HCT116 (cell line): ENCODE data around the gene CXorf38. TPM values are rescaled to one million over a fixed set of nuclear protein-coding genes. Genes with fewer than 3 reads are reported as not detected.

Experiments
- ATAC-seq: fragments of 200-7000 bp; cut with Tn5 transposase; 2 replicates; pipeline ENCODE4 v1.9.1; 2020; ENCODE audit warnings: mild to moderate bottlenecking, moderate library complexity
- BruUV-seq: library from RNA; stranded (reverse); fragments of 400-500 nt; replicated peaks from 2 replicates; lab custom pipeline; 2021; lab: Mats Ljungman, UMichigan
- CTCF ChIA-PET: fragments of 300-600 bp; sonication (Branson Sonifier 250); formaldehyde crosslinking; loops from one replicate; lab custom pipeline; 2021; ENCODE audit warnings: antibody characterized with exemption; lab: Charles Lee
- POLR2A ChIA-PET: fragments of 300-600, 350-600 bp; sonication (Branson Sonifier 250); formaldehyde crosslinking; loops from one replicate; lab custom pipeline; 2021; ENCODE audit warnings: antibody characterized with exemption; lab: Charles Lee
- RAD21 ChIA-PET, 2 experiments: fragments of 300-600 bp; sonication (Branson Sonifier 250); formaldehyde crosslinking; loops; one replicate each; lab custom pipeline; 2023; ENCODE audit warnings: low total read pairs in 2 of 2; ENCODE audit not compliant: uncharacterized antibody in 2 of 2, unreplicated experiment in 2 of 2, low non-redundant PET in 1 of 2; lab: Charles Lee
- DNase-seq: peaks from one replicate; pipeline ENCODE4 v3.0.0-alpha.2; 2010; ENCODE audit warnings: low read depth, low spot score
- H2AFZ ChIP-seq: fragments of 200-600 bp; shearing (Covaris generic), sonication (generic); 2 replicates; pipeline ENCODE4 v1.6.1; 2017; ENCODE audit warnings: low read depth, mixed run types, mixed read lengths, antibody characterized with exemption, low read length; ENCODE audit not compliant: poor library complexity, severe bottlenecking
- H3K27ac ChIP-seq: 2 replicates; pipeline ENCODE4 v1.5.1; 2012; ENCODE audit warnings: low read depth, low read length
- H3K27me3 ChIP-seq: fragments of 200-600 bp; sonication (generic); 2 replicates; pipeline ENCODE4 v1.6.1; 2016; ENCODE audit warnings: mixed run types, low read length, mixed read lengths; ENCODE audit not compliant: insufficient read depth
- H3K36me3 ChIP-seq, 2 experiments: fragments of 200-500 bp in 1 of 2; fragments of 200-600 bp in 1 of 2; sonication (Bioruptor generic) in 1 of 2; sonication (generic) in 1 of 2; 2 replicates each; pipeline versions ENCODE4 v1.5.1 to v1.6.1; 2014 to 2016; ENCODE audit warnings: low read length in 2 of 2, inconsistent platforms in 1 of 2, mixed read lengths in 1 of 2, mixed run types in 1 of 2; ENCODE audit not compliant: insufficient read depth in 2 of 2, control insufficient read depth in 1 of 2
- H3K4me1 ChIP-seq, 2 experiments: fragments of 200-600 bp in 1 of 2; sonication (generic) in 1 of 2; 2 replicates each; pipeline versions ENCODE4 v1.5.1 to v1.6.1; 2012 to 2017; ENCODE audit warnings: low read length in 2 of 2, inconsistent platforms in 1 of 2, mild to moderate bottlenecking in 1 of 2, mixed read lengths in 1 of 2, mixed run types in 1 of 2, moderate library complexity in 1 of 2; ENCODE audit not compliant: insufficient read depth in 2 of 2, control insufficient read depth in 1 of 2
- H3K4me2 ChIP-seq: fragments of 200-600 bp; sonication (generic); 2 replicates; pipeline ENCODE4 v1.6.1; 2017; ENCODE audit warnings: mixed run types, low read length, mixed read lengths
- H3K4me3 ChIP-seq, 2 experiments: fragments of 200-600 bp in 1 of 2; sonication (generic) in 1 of 2; replicated peaks in 1 of 2; 2 replicates each; pipeline ENCODE4 v1.5.1; 2011 to 2016; ENCODE audit warnings: low read length in 2 of 2, control low read depth in 1 of 2, low read depth in 1 of 2, mild to moderate bottlenecking in 1 of 2, mixed read lengths in 1 of 2, mixed run types in 1 of 2
- H3K79me2 ChIP-seq: fragments of 200-600 bp; sonication (generic); 2 replicates; pipeline ENCODE4 v1.6.1; 2017; ENCODE audit warnings: mild to moderate bottlenecking, mixed run types, low read length, moderate library complexity, mixed read lengths; ENCODE audit not compliant: insufficient read depth
- H3K9ac ChIP-seq: fragments of 200-600 bp; sonication (generic); 2 replicates; pipeline ENCODE4 v1.6.1; 2016; ENCODE audit warnings: low read length, mixed read lengths
- H3K9me2 ChIP-seq: fragments of 200-600 bp; sonication (generic), shearing (Covaris generic); 2 replicates; pipeline ENCODE4 v1.6.1; 2017; ENCODE audit warnings: mixed run types, mild to moderate bottlenecking, moderate library complexity; ENCODE audit not compliant: insufficient read depth
- H3K9me3 ChIP-seq, 2 experiments: fragments of 200-500 bp in 1 of 2; fragments of 200-600 bp in 1 of 2; sonication (Bioruptor generic) in 1 of 2; sonication (generic) in 1 of 2; 2 replicates each; pipeline ENCODE4 v1.6.1; 2014 to 2017; ENCODE audit warnings: low read length in 2 of 2, mixed read lengths in 2 of 2, inconsistent platforms in 1 of 2, low read depth in 1 of 2, mild to moderate bottlenecking in 1 of 2, mixed run types in 1 of 2, moderate library complexity in 1 of 2; ENCODE audit not compliant: control insufficient read depth in 1 of 2, insufficient read depth in 1 of 2
- H4K20me1 ChIP-seq: fragments of 200-600 bp; sonication (generic), shearing (Covaris generic); 2 replicates; pipeline ENCODE4 v1.6.1; 2017; ENCODE audit warnings: mixed run types, mild to moderate bottlenecking, moderate library complexity; ENCODE audit not compliant: insufficient read depth
- POLR2A ChIP-seq: IDR thresholded peaks from 2 replicates; pipeline ENCODE4 v1.7.0; 2011; ENCODE audit warnings: borderline replicate concordance; ENCODE audit not compliant: insufficient read depth, insufficient read length; ENCODE audit errors: extremely low read depth
- SRF ChIP-seq: IDR thresholded peaks from 2 replicates; pipeline ENCODE4 v1.6.1; 2012; ENCODE audit warnings: low read depth
- YY1 ChIP-seq: IDR thresholded peaks from 2 replicates; pipeline ENCODE4 v1.6.1; 2011; ENCODE audit warnings: low read length, low read depth, moderate library complexity, mild to moderate bottlenecking; ENCODE audit not compliant: insufficient replicate concordance; ENCODE audit errors: extremely low read depth
- intact Hi-C: fragments of 100-400 bp; cut with micrococcal nuclease; formaldehyde crosslinking; loops from 2 replicates; pipeline ENCODE4 v1.10.0; 2022
- total RNA-seq: library from RNA; stranded (reverse); gene quantifications from one replicate; pipeline ENCODE4 v1.2.1, GENCODE V29; 2021; ENCODE audit not compliant: unreplicated experiment
- TF ChIP-seq, protein P1 (sequence below): IDR thresholded peaks from 2 replicates; pipeline ENCODE4 v1.6.1; 2012; ENCODE audit warnings: low read depth

CXorf38 gene
- total RNA-seq, 1 experiment from 2014 or later: 11.5 TPM

DNA sequence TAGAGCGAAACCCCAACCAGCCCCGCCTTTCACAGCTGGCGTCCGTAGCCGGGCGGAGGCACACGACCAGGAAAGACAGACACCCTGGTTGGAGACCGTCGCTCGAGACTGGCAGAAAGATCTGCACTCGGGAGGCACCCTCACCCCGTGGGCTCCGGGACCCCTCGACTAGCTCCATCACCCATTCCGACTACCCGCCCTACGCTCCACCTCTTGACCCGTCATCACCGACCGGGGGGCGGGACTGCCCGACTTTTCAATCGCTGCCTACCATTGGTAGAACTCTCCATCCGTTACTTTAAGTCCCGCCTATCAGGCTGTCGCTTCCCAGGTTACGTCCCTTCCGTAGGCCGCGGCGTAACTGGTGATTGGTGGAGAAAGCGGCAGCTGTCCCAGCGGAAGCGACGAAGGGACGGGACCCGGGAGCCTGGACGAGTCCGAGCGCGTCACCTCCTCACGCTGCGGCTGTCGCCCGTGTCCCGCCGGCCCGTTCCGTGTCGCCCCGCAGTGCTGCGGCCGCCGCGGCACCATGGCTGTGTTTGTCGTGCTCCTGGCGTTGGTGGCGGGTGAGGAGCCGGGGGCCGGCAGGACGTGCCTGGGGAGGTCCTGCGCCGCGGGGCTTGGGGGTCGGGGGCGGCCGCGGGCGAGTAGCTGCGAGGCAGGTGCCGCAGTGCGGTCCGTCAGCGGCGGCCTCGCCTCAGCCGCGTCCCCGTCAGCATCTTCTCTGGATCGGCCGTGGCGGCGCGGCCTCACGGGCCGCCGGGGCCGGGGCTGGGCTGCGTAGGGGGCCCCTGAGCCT lies 66.6 kb downstream of the CXorf38 start, which contains the start of gene ATP6AP2 (continued):
- TF ChIP-seq, protein P1, sequence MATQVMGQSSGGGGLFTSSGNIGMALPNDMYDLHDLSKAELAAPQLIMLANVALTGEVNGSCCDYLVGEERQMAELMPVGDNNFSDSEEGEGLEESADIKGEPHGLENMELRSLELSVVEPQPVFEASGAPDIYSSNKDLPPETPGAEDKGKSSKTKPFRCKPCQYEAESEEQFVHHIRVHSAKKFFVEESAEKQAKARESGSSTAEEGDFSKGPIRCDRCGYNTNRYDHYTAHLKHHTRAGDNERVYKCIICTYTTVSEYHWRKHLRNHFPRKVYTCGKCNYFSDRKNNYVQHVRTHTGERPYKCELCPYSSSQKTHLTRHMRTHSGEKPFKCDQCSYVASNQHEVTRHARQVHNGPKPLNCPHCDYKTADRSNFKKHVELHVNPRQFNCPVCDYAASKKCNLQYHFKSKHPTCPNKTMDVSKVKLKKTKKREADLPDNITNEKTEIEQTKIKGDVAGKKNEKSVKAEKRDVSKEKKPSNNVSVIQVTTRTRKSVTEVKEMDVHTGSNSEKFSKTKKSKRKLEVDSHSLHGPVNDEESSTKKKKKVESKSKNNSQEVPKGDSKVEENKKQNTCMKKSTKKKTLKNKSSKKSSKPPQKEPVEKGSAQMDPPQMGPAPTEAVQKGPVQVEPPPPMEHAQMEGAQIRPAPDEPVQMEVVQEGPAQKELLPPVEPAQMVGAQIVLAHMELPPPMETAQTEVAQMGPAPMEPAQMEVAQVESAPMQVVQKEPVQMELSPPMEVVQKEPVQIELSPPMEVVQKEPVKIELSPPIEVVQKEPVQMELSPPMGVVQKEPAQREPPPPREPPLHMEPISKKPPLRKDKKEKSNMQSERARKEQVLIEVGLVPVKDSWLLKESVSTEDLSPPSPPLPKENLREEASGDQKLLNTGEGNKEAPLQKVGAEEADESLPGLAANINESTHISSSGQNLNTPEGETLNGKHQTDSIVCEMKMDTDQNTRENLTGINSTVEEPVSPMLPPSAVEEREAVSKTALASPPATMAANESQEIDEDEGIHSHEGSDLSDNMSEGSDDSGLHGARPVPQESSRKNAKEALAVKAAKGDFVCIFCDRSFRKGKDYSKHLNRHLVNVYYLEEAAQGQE: no peak
- TF ChIP-seq YY1 (no peak), SRF (no peak)

DNA sequence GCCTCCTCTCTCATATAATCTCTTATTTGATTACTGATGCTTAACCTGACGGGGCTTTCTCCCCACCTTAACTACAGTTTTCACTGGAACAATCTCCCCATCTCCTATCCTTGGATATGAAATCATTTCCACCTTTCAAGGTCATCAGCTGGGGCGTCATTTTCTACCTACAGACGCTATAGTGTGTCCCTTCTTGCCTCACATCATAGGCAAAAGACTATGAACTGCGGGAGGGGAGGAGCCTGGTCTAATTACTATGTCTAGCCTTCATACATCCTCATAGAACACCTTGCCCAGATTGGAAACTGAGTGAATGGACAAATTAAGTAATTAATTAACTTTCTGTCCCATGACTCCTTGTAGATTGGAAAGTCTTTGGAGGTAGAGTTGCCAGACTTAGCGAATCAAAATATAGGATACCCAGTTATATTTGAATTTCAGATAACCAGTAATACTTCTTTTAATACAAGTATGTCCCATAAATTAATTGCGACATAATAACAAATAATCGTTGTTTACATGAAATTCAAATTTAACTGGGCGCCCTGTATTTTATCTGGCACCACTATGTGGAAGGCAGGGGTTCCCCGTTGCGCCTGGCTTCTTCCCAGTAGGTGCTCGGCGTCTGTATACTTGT lies 67.3 kb downstream of the CXorf38 start:
- DNase-seq: no peak
- TF ChIP-seq POLR2A: no peak
- H3K27ac ChIP-seq: peak overlapping the region; percentile 43; the same call in 1 of the 2 replicates
- intact Hi-C loops: loop anchor here (10.0 kb wide), 1 partner anchor 215 kb away; no protein-coding TSS in a partner anchor
- ChIA-PET POLR2A (interaction anchor here (1.4 kb wide), 1 partner anchor 36 kb away, joined by 3 read pairs; no protein-coding TSS in a partner anchor), RAD21 (no interaction called here), CTCF (no interaction called here)
- H3K9me3 ChIP-seq: no peaks in the 10 kb centered on the region
- H3K36me3 ChIP-seq: no peaks in the 10 kb centered on the region
- peak overlapping the region; percentile 64 to 70 for H3K4me3 ChIP-seq
- H3K4me2 ChIP-seq: peak overlapping the region; percentile 79
- H3K9ac ChIP-seq: peak overlapping the region; percentile 68
- TSS peak; percentile 77 for BruUV-seq
- H3K27me3 ChIP-seq: no peaks in the 10 kb centered on the region
- peak; percentile 63 for ATAC-seq
- peaks cover 8% of the 10 kb centered on the region for H3K79me2 ChIP-seq
- peaks cover 0 to 11% of the 10 kb centered on the region in 2 experiments; a peak in 2 of 4 replicates for H3K4me1 ChIP-seq
- H2AFZ ChIP-seq: no peak overlapping the region
- H3K9me2 ChIP-seq: no peaks in the 10 kb centered on the region
- H4K20me1 ChIP-seq: no peaks in the 10 kb centered on the region
